Endothelial cell of umbilical vein (primary cell): ENCODE results near the gene ATP5PD. TPM values are rescaled to one million over a fixed set of nuclear protein-coding genes. Genes with fewer than 3 reads are reported as not detected.

Experiments
- BruUV-seq: library from RNA; stranded (reverse); fragments of 400-500 nt; replicated peaks from 2 replicates; lab custom pipeline; 2021; lab: Mats Ljungman, UMichigan
- CTCF ChIA-PET: fragments of 300-600, 350-600 bp; sonication (Branson Sonifier 250); formaldehyde crosslinking; loops from one replicate; lab custom pipeline; 2021; ENCODE audit warnings: antibody characterized with exemption, inconsistent platforms; lab: Charles Lee
- POLR2A ChIA-PET: fragments of 300-600, 350-600 bp; sonication (Branson Sonifier 250); formaldehyde crosslinking; loops from one replicate; lab custom pipeline; 2021; ENCODE audit warnings: antibody characterized with exemption, inconsistent platforms; lab: Charles Lee
- DNase-seq: peaks from one replicate; pipeline ENCODE4 v3.0.0-alpha.2; 2011; ENCODE audit warnings: low read depth, low spot score
- FAIRE-seq: peaks from 2 replicates; lab custom pipeline; 2011; peaks lifted over from hg19 to GRCh38; lab: Jason Lieb, UNC
- H2AFZ ChIP-seq: 2 replicates; pipeline ENCODE4 v1.6.0; 2012; ENCODE audit warnings: low read depth, low read length, control low read depth, inconsistent platforms
- H3K27ac ChIP-seq: 2 replicates; pipeline ENCODE4 v1.5.1; 2011; ENCODE audit warnings: low read depth, mild to moderate bottlenecking, control low read depth, low read length, moderate library complexity; ENCODE audit not compliant: insufficient read depth
- H3K27me3 ChIP-seq, 2 experiments: 2 replicates each; pipeline versions ENCODE4 v1.6.0 to v1.6.1; 2011; ENCODE audit warnings: low read length in 2 of 2, mixed read lengths in 1 of 2; ENCODE audit not compliant: control insufficient read depth in 2 of 2, insufficient read depth in 2 of 2
- H3K36me3 ChIP-seq, 2 experiments: 2 replicates in 1 of 2; 3 replicates in 1 of 2; pipeline ENCODE4 v1.5.1; 2011; ENCODE audit warnings: low read length in 2 of 2, mild to moderate bottlenecking in 1 of 2, moderate library complexity in 1 of 2; ENCODE audit not compliant: control insufficient read depth in 2 of 2, insufficient read depth in 2 of 2; ENCODE audit errors: extremely low read depth in 1 of 2
- H3K4me1 ChIP-seq: 3 replicates; pipeline ENCODE4 v1.5.1; 2011; ENCODE audit warnings: mild to moderate bottlenecking, low read length; ENCODE audit not compliant: control insufficient read depth, insufficient read depth; ENCODE audit errors: extremely low read depth
- H3K4me2 ChIP-seq: 2 replicates; pipeline ENCODE4 v1.6.1; 2011; ENCODE audit warnings: low read length, control low read depth, mixed read lengths; ENCODE audit not compliant: insufficient read depth
- H3K4me3 ChIP-seq, 3 experiments: fragments of 200-600 bp in 1 of 3; sonication (generic), shearing (Covaris generic) in 1 of 3; replicated peaks in 1 of 3; 2 replicates each; pipeline ENCODE4 v1.5.1; 2011 to 2016; ENCODE audit warnings: control low read depth in 3 of 3, low read length in 3 of 3, mild to moderate bottlenecking in 2 of 3, inconsistent platforms in 1 of 3, low read depth in 1 of 3, moderate library complexity in 1 of 3; ENCODE audit not compliant: insufficient read depth in 1 of 3
- H3K79me2 ChIP-seq: 2 replicates; pipeline ENCODE4 v1.6.0; 2012; ENCODE audit warnings: low read length, inconsistent platforms; ENCODE audit not compliant: control insufficient read depth, insufficient read depth
- H3K9ac ChIP-seq: replicated peaks from 2 replicates; pipeline ENCODE3; 2011; ENCODE audit warnings: low read length, control low read depth; ENCODE audit not compliant: insufficient read depth; ENCODE audit errors: extremely low read depth
- H3K9me1 ChIP-seq: replicated peaks from 3 replicates; pipeline ENCODE4 v1.6.0; 2011; ENCODE audit warnings: mild to moderate bottlenecking, low read length; ENCODE audit not compliant: control insufficient read depth, insufficient read depth; ENCODE audit errors: extremely low read depth
- H3K9me3 ChIP-seq: replicated peaks from 2 replicates; pipeline ENCODE4 v1.5.1; 2012; ENCODE audit warnings: low read length, inconsistent platforms; ENCODE audit not compliant: control insufficient read depth, insufficient read depth
- H4K20me1 ChIP-seq: replicated peaks from 2 replicates; pipeline ENCODE3; 2011; ENCODE audit warnings: mild to moderate bottlenecking, low read length; ENCODE audit not compliant: control insufficient read depth, insufficient read depth; ENCODE audit errors: extremely low read depth
- EZH2 ChIP-seq: IDR thresholded peaks from 2 replicates; pipeline ENCODE4 v1.6.1; 2012; ENCODE audit warnings: borderline replicate concordance, low read depth, mild to moderate bottlenecking, moderate library complexity, low read length, inconsistent platforms; ENCODE audit not compliant: severe bottlenecking
- FOS ChIP-seq: IDR thresholded peaks from 2 replicates; pipeline ENCODE4 v1.6.1; 2011; ENCODE audit warnings: mild to moderate bottlenecking, low read length, moderate library complexity, borderline replicate concordance; ENCODE audit not compliant: insufficient read depth
- GATA2 ChIP-seq: IDR thresholded peaks from 2 replicates; pipeline ENCODE4 v1.7.0; 2011; ENCODE audit warnings: low read depth, mild to moderate bottlenecking, moderate library complexity, mixed read lengths, low read length; ENCODE audit not compliant: insufficient read length, insufficient read depth
- JUN ChIP-seq: IDR thresholded peaks from 2 replicates; pipeline ENCODE4 v1.6.1; 2011; ENCODE audit warnings: borderline replicate concordance, low read depth; ENCODE audit not compliant: insufficient read length, insufficient read depth
- MAX ChIP-seq: IDR thresholded peaks from 2 replicates; pipeline ENCODE4 v1.6.1; 2011; ENCODE audit not compliant: insufficient read depth, insufficient read length
- MYC ChIP-seq: IDR thresholded peaks from one replicate; pipeline ENCODE4 v1.6.1; 2011; ENCODE audit warnings: mild to moderate bottlenecking, low read depth, low read length
- POLR2A ChIP-seq: IDR thresholded peaks from 2 replicates; pipeline ENCODE4 v1.6.1; 2012; ENCODE audit warnings: low read depth, mild to moderate bottlenecking, control low read depth, low read length
- POLR2AphosphoS5 ChIP-seq: IDR thresholded peaks from 2 replicates; pipeline ENCODE4 v1.6.1; 2012; ENCODE audit warnings: low read depth, mild to moderate bottlenecking, control low read depth, low read length, moderate library complexity; ENCODE audit not compliant: insufficient read depth
- dilution Hi-C: fragments of 300-500 bp; cut with MboI; formaldehyde crosslinking; loops from one replicate; pipeline ENCODE4 v1.15.0; 2019; ENCODE audit warnings: low sequenced_read_pairs; ENCODE audit not compliant: extremely low pct_ligation_motif_present
- intact Hi-C: fragments of 100-400 bp; cut with micrococcal nuclease; formaldehyde crosslinking; loops from one replicate; pipeline ENCODE4 v1.10.0; 2022
- polyA plus RNA-seq, 4 experiments: library from polyadenylated mRNA; depleted of rRNA in 3 of 4; stranded (reverse) in 3 of 4; unstranded in 1 of 4; fragments of >200 nt; gene quantifications; 2 replicates each; pipeline versions ENCODE4 v1.2.1 to v1.2.3, GENCODE V29; 2011 to 2012; ENCODE audit warnings: missing spikeins in 1 of 4
- total RNA-seq: library from RNA; stranded (reverse); gene quantifications from 2 replicates; pipeline ENCODE4 v1.2.3, GENCODE V29; 2021
- TF ChIP-seq, protein P1 (sequence below), 2 donors: IDR thresholded peaks; 1 replicate in 1 of 2; 2 replicates in 1 of 2; pipeline ENCODE4 v1.5.1; 2011; ENCODE audit warnings: low read length in 2 of 2, mild to moderate bottlenecking in 2 of 2, moderate library complexity in 2 of 2, control low read depth in 1 of 2, inconsistent platforms in 1 of 2, low read depth in 1 of 2; ENCODE audit not compliant: insufficient read depth in 1 of 2; ENCODE audit errors: extremely low read depth in 1 of 2

The ATP5PD gene
- total and polyA plus RNA-seq, 2 donors (not counting 3 experiments of a cell fraction or from before 2014, with no cell fraction given): 182 to 200 TPM

GRCh38 chr17:75069783-75070182 lies 23.0 kb upstream of the ATP5PD start:
- Histone ChIP-seq H3K9me3 (no peaks in the 10 kb centered on the region), H3K4me1 (peaks cover 6% of the 10 kb centered on the region), H3K27me3 (no peaks in the 10 kb centered on the region), H3K36me3 (peaks cover 0 to under 1% of the 10 kb centered on the region in 2 experiments), H3K79me2 (no peaks in the 10 kb centered on the region), H3K4me2 (no peak overlapping the region), H3K9ac (no peak overlapping the region), H3K4me3 (no peak overlapping the region), H3K9me1 (no peaks in the 10 kb centered on the region), H2AFZ (no peak overlapping the region), H3K27ac (no peak overlapping the region), H4K20me1 (no peaks in the 10 kb centered on the region)
- no peak for TF ChIP-seq POLR2A
- TF ChIP-seq, protein P1, sequence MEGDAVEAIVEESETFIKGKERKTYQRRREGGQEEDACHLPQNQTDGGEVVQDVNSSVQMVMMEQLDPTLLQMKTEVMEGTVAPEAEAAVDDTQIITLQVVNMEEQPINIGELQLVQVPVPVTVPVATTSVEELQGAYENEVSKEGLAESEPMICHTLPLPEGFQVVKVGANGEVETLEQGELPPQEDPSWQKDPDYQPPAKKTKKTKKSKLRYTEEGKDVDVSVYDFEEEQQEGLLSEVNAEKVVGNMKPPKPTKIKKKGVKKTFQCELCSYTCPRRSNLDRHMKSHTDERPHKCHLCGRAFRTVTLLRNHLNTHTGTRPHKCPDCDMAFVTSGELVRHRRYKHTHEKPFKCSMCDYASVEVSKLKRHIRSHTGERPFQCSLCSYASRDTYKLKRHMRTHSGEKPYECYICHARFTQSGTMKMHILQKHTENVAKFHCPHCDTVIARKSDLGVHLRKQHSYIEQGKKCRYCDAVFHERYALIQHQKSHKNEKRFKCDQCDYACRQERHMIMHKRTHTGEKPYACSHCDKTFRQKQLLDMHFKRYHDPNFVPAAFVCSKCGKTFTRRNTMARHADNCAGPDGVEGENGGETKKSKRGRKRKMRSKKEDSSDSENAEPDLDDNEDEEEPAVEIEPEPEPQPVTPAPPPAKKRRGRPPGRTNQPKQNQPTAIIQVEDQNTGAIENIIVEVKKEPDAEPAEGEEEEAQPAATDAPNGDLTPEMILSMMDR (IDR thresholded peaks at IDR 0.05; ENCODE audit: extremely low read depth in 1 of 2, insufficient read depth in 1 of 2, low read depth in 1 of 2, low read length in 2 of 2): peak in 1 of 2 donors; percentile 23
- TF ChIP-seq POLR2AphosphoS5: no peak
- dilution Hi-C loops (no loop called here), intact Hi-C loops (no loop called here)
- DNase-seq (peak; percentile 45), FAIRE-seq (peak; percentile 60)
- ChIA-PET CTCF (interaction anchor here (0.8 to 3.9 kb wide), 23 partner anchors 9 to 201 kb away, joined by 3 to 74 read pairs (median 5); partner anchors contain the start of genes ARMC7, MIF4GD and SLC16A5), POLR2A (interaction anchor here (1.2 kb wide), 1 partner anchor 132 kb away, joined by 3 read pairs; no protein-coding TSS in a partner anchor)
- no TSS peak for BruUV-seq

GRCh38 chr17:75068750-75069149 lies 22.0 kb upstream of the ATP5PD start:
- CTCF ChIA-PET: interaction anchor here (1.3 to 3.9 kb wide), 13 partner anchors 9 to 202 kb away, joined by 4 to 74 read pairs (median 10); partner anchors contain the start of genes ARMC7, MIF4GD and SLC16A5
- no TSS peak for BruUV-seq
- no peak for DNase-seq

More at GRCh38 chr17:75068750-75069149, 22.0 kb upstream of the ATP5PD start:
- peaks cover 6% of the 10 kb centered on the region for H3K4me1 ChIP-seq
- H3K27ac ChIP-seq: no peak overlapping the region
- no peaks in the 10 kb centered on the region for H3K9me3 ChIP-seq
- TF ChIP-seq EZH2 (no peak), FOS (no peak), MYC (no peak), GATA2 (no peak), POLR2AphosphoS5 (no peak), POLR2A (no peak), JUN (no peak), MAX (no peak)
- TF ChIP-seq, protein P1 (IDR thresholded peaks at IDR 0.05; ENCODE audit: extremely low read depth in 1 of 2, insufficient read depth in 1 of 2, low read depth in 1 of 2, low read length in 2 of 2): no peak
- intact Hi-C loops: no loop called here
- no peaks in the 10 kb centered on the region for H3K27me3 ChIP-seq
- H3K36me3 ChIP-seq: peaks cover 4 to 8% of the 10 kb centered on the region in 2 experiments
- POLR2A ChIA-PET: no interaction called here
- no peak for FAIRE-seq
- H4K20me1 ChIP-seq: no peaks in the 10 kb centered on the region
- H3K9me1 ChIP-seq: no peaks in the 10 kb centered on the region
- no peak overlapping the region for H2AFZ ChIP-seq
- H3K9ac ChIP-seq: no peak overlapping the region
- no peak overlapping the region for H3K4me3 ChIP-seq
- dilution Hi-C loops: no loop called here
- H3K4me2 ChIP-seq: no peak overlapping the region
- H3K79me2 ChIP-seq: no peaks in the 10 kb centered on the region
